NCI-H2171 treated with DMSO at 0.1 percent for 48 hours (cell line): ENCODE results near the gene RNF113B.

Source experiments
- DNase-seq: peaks from one replicate; lab custom pipeline; 2025; lab: John Stamatoyannopoulos, UW

The RNF113B gene

DNA sequence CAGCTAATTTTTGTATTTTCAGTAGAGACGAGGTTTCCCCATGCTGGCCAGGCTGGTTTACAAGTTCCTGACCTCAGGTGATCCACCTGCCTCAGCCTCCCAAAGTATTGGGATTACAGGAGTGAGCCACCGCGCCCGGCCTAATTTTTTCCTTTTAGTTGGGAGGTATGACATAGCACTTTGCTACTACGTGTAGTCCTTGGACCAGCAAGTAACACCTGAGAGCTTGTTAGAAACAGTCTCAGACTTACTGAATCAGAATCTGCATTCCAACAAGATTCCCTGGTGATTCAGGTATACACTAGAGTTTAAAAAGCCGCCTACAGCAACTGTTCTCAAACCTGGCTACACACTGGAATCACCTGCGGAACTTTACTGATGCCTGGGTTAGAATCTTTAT is 36.0 kb downstream of the RNF113B start:
- no peak for DNase-seq

GRCh38 chr13:98134901-98135300 is 42.2 kb downstream of the RNF113B start:
- no peak for DNase-seq

DNA sequence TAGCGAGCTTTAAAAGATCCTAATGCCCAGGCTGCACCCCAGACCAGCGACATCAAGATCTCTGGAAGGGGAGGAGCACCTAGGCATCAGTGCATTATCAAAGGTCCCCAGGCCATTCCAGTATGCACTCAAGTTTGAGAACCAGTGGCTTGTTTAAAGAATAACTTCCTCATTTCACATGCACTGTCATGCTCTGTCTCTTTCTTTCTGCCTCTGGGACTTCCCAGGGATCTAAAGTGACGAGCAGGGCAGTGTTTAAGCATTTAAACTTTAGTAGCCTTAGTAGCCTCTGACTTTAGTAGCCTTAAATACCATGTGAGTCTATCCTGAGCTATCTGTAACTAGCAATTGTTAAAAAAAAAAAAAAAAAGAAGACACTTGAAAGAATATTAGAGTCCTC is 43.1 kb downstream of the RNF113B start:
- no peak for DNase-seq

DNA sequence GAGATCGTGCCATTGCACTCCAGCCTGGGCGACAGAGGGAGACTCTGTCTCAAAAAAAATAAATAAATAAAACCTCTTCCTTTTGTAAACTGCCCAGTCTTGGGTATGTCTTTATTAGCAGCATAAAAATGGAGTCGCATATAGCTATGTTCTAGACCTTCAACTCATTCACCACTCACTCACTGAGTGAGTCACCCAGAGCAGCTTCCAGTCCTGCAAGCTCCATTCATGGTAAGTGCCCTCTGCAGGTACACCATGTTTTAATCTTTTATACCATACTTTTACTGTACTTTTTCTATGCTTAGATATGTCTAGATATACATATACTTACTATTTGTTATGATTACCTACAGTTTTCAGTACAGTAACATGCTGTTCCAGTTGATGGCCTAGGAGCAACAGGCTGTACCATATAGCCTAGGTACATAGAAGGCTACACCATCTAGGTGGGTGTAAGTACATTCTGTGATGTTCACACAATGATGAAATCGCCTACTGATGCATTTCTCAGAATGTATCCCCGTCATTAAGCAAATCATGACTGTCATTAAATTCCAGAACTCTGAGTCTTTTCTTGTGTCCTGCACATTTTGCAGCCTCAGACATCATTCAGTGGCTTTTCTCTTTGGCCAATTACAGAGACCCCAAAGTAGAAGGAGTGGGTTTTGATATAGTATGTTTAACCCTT is 47.9 kb downstream of the RNF113B start:
- no peak for DNase-seq
